Mesendoderm (in vitro differentiated cells): ENCODE measurements around the gene CSNK1G3.

ENCODE experiments used
- DNase-seq: peaks from one replicate; pipeline ENCODE4 v3.0.0; 2013
- H2AK5ac ChIP-seq: 2 replicates; pipeline ENCODE4 v1.6.1; 2013; ENCODE audit warnings: low read length, inconsistent platforms
- H2BK120ac ChIP-seq: 2 replicates; pipeline ENCODE4 v1.6.1; 2013; ENCODE audit warnings: low read depth, mild to moderate bottlenecking, low read length, moderate library complexity, mixed read lengths
- H2BK15ac ChIP-seq: replicated peaks from 2 replicates; pipeline ENCODE4 v1.6.1; 2013; ENCODE audit warnings: low read depth, mild to moderate bottlenecking, moderate library complexity
- H2BK5ac ChIP-seq: 2 replicates; pipeline ENCODE4 v1.6.1; 2013; ENCODE audit warnings: low read length, inconsistent platforms
- H3K18ac ChIP-seq: 2 replicates; pipeline ENCODE4 v1.6.1; 2013; ENCODE audit warnings: mild to moderate bottlenecking, low read length, mixed read lengths
- H3K23ac ChIP-seq: one replicate; pipeline ENCODE4 v1.6.1; 2013; ENCODE audit warnings: low read length
- H3K27ac ChIP-seq: 2 replicates; pipeline ENCODE4 v1.5.1; 2013; ENCODE audit warnings: low read depth, mild to moderate bottlenecking, inconsistent platforms, low read length, moderate library complexity
- H3K27me3 ChIP-seq: 2 replicates; pipeline ENCODE4 v1.6.1; 2013; ENCODE audit warnings: low read length, control low read depth, mild to moderate bottlenecking, inconsistent platforms; ENCODE audit not compliant: insufficient read depth, poor library complexity
- H3K36me3 ChIP-seq: 2 replicates; pipeline ENCODE4 v1.6.1; 2013; ENCODE audit warnings: low read length, inconsistent platforms; ENCODE audit not compliant: control insufficient read depth, insufficient read depth
- H3K4ac ChIP-seq: one replicate; pipeline ENCODE4 v1.6.1; 2013; ENCODE audit warnings: low read depth, mild to moderate bottlenecking, low read length, moderate library complexity
- H3K4me1 ChIP-seq: 2 replicates; pipeline ENCODE4 v1.6.1; 2013; ENCODE audit warnings: low read depth, low read length, inconsistent platforms; ENCODE audit not compliant: control insufficient read depth
- H3K4me2 ChIP-seq: 2 replicates; pipeline ENCODE4 v1.6.1; 2013; ENCODE audit warnings: low read length
- H3K4me3 ChIP-seq: 2 replicates; pipeline ENCODE4 v1.5.1; 2013; ENCODE audit warnings: mild to moderate bottlenecking, low read length
- H3K56ac ChIP-seq: one replicate; pipeline ENCODE4 v1.6.1; 2013; ENCODE audit warnings: low read length
- H3K79me1 ChIP-seq: 2 replicates; pipeline ENCODE4 v1.6.1; 2013; ENCODE audit warnings: low read length, inconsistent platforms
- H3K79me2 ChIP-seq: 2 replicates; pipeline ENCODE4 v1.6.1; 2013; ENCODE audit warnings: mild to moderate bottlenecking, low read length; ENCODE audit not compliant: control insufficient read depth, insufficient read depth
- H3K9ac ChIP-seq: 2 replicates; pipeline ENCODE4 v1.6.1; 2013; ENCODE audit warnings: low read length, inconsistent platforms
- H4K5ac ChIP-seq: one replicate; pipeline ENCODE4 v1.6.1; 2013; ENCODE audit warnings: low read length
- H4K8ac ChIP-seq: one replicate; pipeline ENCODE4 v1.6.1; 2013; ENCODE audit warnings: low read depth, mild to moderate bottlenecking, control low read depth, low read length, moderate library complexity
- WGBS: extraction: QIAGEN DNeasy Blood & Tissue Kit; methylation state at CpG from one replicate; pipeline ENCODE4 v1.1.7; 2013; ENCODE audit warnings: low lambda C conversion rate, missing lambda C conversion rate; ENCODE audit not compliant: insufficient coverage; ENCODE audit errors: extremely low coverage; 5-methylcytosine and 5-hydroxymethylcytosine counted together

Gene CSNK1G3

GRCh38 chr5:123597018-123597417 is 85.0 kb downstream of the CSNK1G3 start:
- H3K4ac ChIP-seq = no peak overlapping the region

GRCh38 chr5:123598028-123598689 is 86.2 kb downstream of the CSNK1G3 start:
- Histone ChIP-seq H3K4me3 (no peak overlapping the region), H3K27me3 (no peaks in the 10 kb centered on the region), H3K4me2 (no peak overlapping the region), H3K23ac (no peak overlapping the region), H3K4ac (no peak overlapping the region), H3K27ac (no peak overlapping the region), H3K36me3 (no peaks in the 10 kb centered on the region), H2BK120ac (no peak overlapping the region), H3K18ac (no peak overlapping the region), H3K9ac (no peak overlapping the region), H3K56ac (no peak overlapping the region), H2BK15ac (no peak overlapping the region), H3K4me1 (no peaks in the 10 kb centered on the region), H4K5ac (no peak overlapping the region), H3K79me1 (no peaks in the 10 kb centered on the region), H3K79me2 (no peaks in the 10 kb centered on the region), H2BK5ac (no peak overlapping the region), H2AK5ac (no peak overlapping the region), H4K8ac (no peak overlapping the region)
- no peak for DNase-seq
- WGBS = no CpG with 5 or more reads among the region's 5 CpGs

More at GRCh38 chr5:123597018-123597417, 85.0 kb downstream of the CSNK1G3 start:
- Histone ChIP-seq H3K27ac (no peak overlapping the region), H3K23ac (no peak overlapping the region), H2BK120ac (no peak overlapping the region), H3K4me2 (no peak overlapping the region), H2BK15ac (no peak overlapping the region), H3K9ac (no peak overlapping the region), H3K4me1 (no peaks in the 10 kb centered on the region), H2AK5ac (no peak overlapping the region), H3K79me1 (no peaks in the 10 kb centered on the region), H3K56ac (no peak overlapping the region), H2BK5ac (no peak overlapping the region), H3K36me3 (no peaks in the 10 kb centered on the region), H3K4me3 (no peak overlapping the region), H3K27me3 (no peaks in the 10 kb centered on the region), H4K8ac (no peak overlapping the region), H4K5ac (no peak overlapping the region), H3K18ac (no peak overlapping the region), H3K79me2 (no peaks in the 10 kb centered on the region)
- DNase-seq = no peak
- no CpG with 5 or more reads among the region's 1 CpG for WGBS

GRCh38 chr5:123599171-123599570 is 87.2 kb downstream of the CSNK1G3 start:
- H3K4ac ChIP-seq = no peak overlapping the region
- no peak for DNase-seq
- no peak overlapping the region for H4K5ac ChIP-seq
- H3K36me3 ChIP-seq = no peaks in the 10 kb centered on the region
- H3K4me3 ChIP-seq = no peak overlapping the region
- no peak overlapping the region for H4K8ac ChIP-seq
- no peaks in the 10 kb centered on the region for H3K4me1 ChIP-seq
- no peak overlapping the region for H3K18ac ChIP-seq
- no peak overlapping the region for H2BK120ac ChIP-seq
- H2BK5ac ChIP-seq = no peak overlapping the region
- H3K9ac ChIP-seq = no peak overlapping the region
- H3K27ac ChIP-seq = no peak overlapping the region
- no peaks in the 10 kb centered on the region for H3K79me1 ChIP-seq
- no peak overlapping the region for H3K56ac ChIP-seq
- no peak overlapping the region for H2AK5ac ChIP-seq
- H3K27me3 ChIP-seq = no peaks in the 10 kb centered on the region
- H3K23ac ChIP-seq = no peak overlapping the region
- WGBS = no CpG with 5 or more reads among the region's 2 CpGs
- H3K4me2 ChIP-seq = no peak overlapping the region
- H3K79me2 ChIP-seq = no peaks in the 10 kb centered on the region
- no peak overlapping the region for H2BK15ac ChIP-seq

GRCh38 chr5:123601610-123602009 is 89.6 kb downstream of the CSNK1G3 start:
- Histone ChIP-seq H3K18ac (no peak overlapping the region), H3K27me3 (no peaks in the 10 kb centered on the region), H3K4me3 (no peak overlapping the region), H2AK5ac (no peak overlapping the region), H3K4me2 (no peak overlapping the region), H3K79me2 (no peaks in the 10 kb centered on the region), H4K8ac (no peak overlapping the region), H2BK15ac (no peak overlapping the region), H3K79me1 (no peaks in the 10 kb centered on the region), H3K27ac (no peak overlapping the region), H3K4me1 (no peaks in the 10 kb centered on the region), H3K56ac (no peak overlapping the region), H3K23ac (no peak overlapping the region), H4K5ac (no peak overlapping the region), H3K4ac (no peak overlapping the region), H3K9ac (no peak overlapping the region), H2BK120ac (no peak overlapping the region), H3K36me3 (no peaks in the 10 kb centered on the region), H2BK5ac (no peak overlapping the region)
- WGBS = no CpG with 5 or more reads among the region's 2 CpGs
- DNase-seq = no peak

GRCh38 chr5:123605822-123606221 is 93.8 kb downstream of the CSNK1G3 start:
- H3K4ac ChIP-seq = no peak overlapping the region
- H3K4me3 ChIP-seq = no peak overlapping the region
- H3K18ac ChIP-seq = no peak overlapping the region
- no peak overlapping the region for H2BK120ac ChIP-seq
- no peak overlapping the region for H2AK5ac ChIP-seq
- H4K5ac ChIP-seq = no peak overlapping the region
- no peak overlapping the region for H4K8ac ChIP-seq
- DNase-seq = no peak
- H3K27me3 ChIP-seq = no peaks in the 10 kb centered on the region
- H3K4me2 ChIP-seq = no peak overlapping the region
- no peaks in the 10 kb centered on the region for H3K79me2 ChIP-seq
- H3K56ac ChIP-seq = no peak overlapping the region
- no peaks in the 10 kb centered on the region for H3K4me1 ChIP-seq
- H3K79me1 ChIP-seq = no peaks in the 10 kb centered on the region
- no peak overlapping the region for H2BK5ac ChIP-seq
- H3K36me3 ChIP-seq = no peaks in the 10 kb centered on the region
- no peak overlapping the region for H3K9ac ChIP-seq
- no peak overlapping the region for H3K23ac ChIP-seq
- no peak overlapping the region for H3K27ac ChIP-seq
- H2BK15ac ChIP-seq = no peak overlapping the region

- Histone ChIP-seq H3K79me2 (no peaks in the 10 kb centered on the region), H2BK5ac (no peak overlapping the region), H3K4me3 (no peak overlapping the region), H3K4ac (no peak overlapping the region), H2AK5ac (no peak overlapping the region), H2BK120ac (no peak overlapping the region), H3K23ac (no peak overlapping the region), H3K9ac (no peak overlapping the region), H4K5ac (no peak overlapping the region), H3K27ac (no peak overlapping the region), H3K4me1 (no peaks in the 10 kb centered on the region), H3K18ac (no peak overlapping the region), H2BK15ac (no peak overlapping the region), H4K8ac (no peak overlapping the region), H3K27me3 (no peaks in the 10 kb centered on the region), H3K56ac (no peak overlapping the region), H3K79me1 (no peaks in the 10 kb centered on the region), H3K36me3 (no peaks in the 10 kb centered on the region), H3K4me2 (no peak overlapping the region)
- no CpG with 5 or more reads among the region's 2 CpGs for WGBS
- DNase-seq = no peak
Observed at GRCh38 chr5:123610209-123610608, 98.2 kb downstream of the CSNK1G3 start.
